Osteoblast (primary cell): ENCODE results near the gene MB. TPM values are rescaled to one million over a fixed set of nuclear protein-coding genes. Genes with fewer than 3 reads are reported as not detected.

Experiments
- DNase-seq: peaks from one replicate; pipeline ENCODE4 v3.0.0; 2011; ENCODE audit warnings: low spot score, mixed read lengths; ENCODE audit not compliant: insufficient read length; ENCODE audit errors: missing footprints
- H2AFZ ChIP-seq: 2 replicates; pipeline ENCODE4 v1.6.0; 2011; ENCODE audit warnings: mild to moderate bottlenecking, low read length
- H3K27ac ChIP-seq: 2 replicates; pipeline ENCODE4 v1.5.1; 2011; ENCODE audit warnings: mild to moderate bottlenecking, low read depth, low read length, moderate library complexity
- H3K27me3 ChIP-seq: 2 replicates; pipeline ENCODE4 v1.6.0; 2012; ENCODE audit warnings: mild to moderate bottlenecking, control low read depth, inconsistent platforms, low read length, moderate library complexity; ENCODE audit not compliant: insufficient read depth
- H3K36me3 ChIP-seq: 2 replicates; pipeline ENCODE4 v1.5.1; 2011; ENCODE audit warnings: mild to moderate bottlenecking, low read length, control low read depth, moderate library complexity; ENCODE audit not compliant: insufficient read depth
- H3K4me1 ChIP-seq: 2 replicates; pipeline ENCODE4 v1.5.1; 2011; ENCODE audit warnings: mild to moderate bottlenecking, low read length, control low read depth, moderate library complexity; ENCODE audit not compliant: insufficient read depth
- H3K4me2 ChIP-seq: 2 replicates; pipeline ENCODE4 v1.6.0; 2011; ENCODE audit warnings: mild to moderate bottlenecking, low read length; ENCODE audit not compliant: insufficient read depth
- H3K4me3 ChIP-seq: fragments of 200-600 bp; sonication (generic); 3 replicates; pipeline ENCODE4 v1.5.1; 2012; ENCODE audit warnings: mild to moderate bottlenecking, low read length, inconsistent platforms; ENCODE audit not compliant: insufficient read depth
- H3K79me2 ChIP-seq: 2 replicates; pipeline ENCODE4 v1.6.0; 2012; ENCODE audit warnings: mild to moderate bottlenecking, low read length, control low read depth, inconsistent platforms; ENCODE audit not compliant: insufficient read depth
- H3K9me3 ChIP-seq: 2 replicates; pipeline ENCODE4 v1.5.1; 2011; ENCODE audit warnings: low read depth, low read length, control low read depth
- H4K20me1 ChIP-seq: 2 replicates; pipeline ENCODE4 v1.6.0; 2012; ENCODE audit warnings: mild to moderate bottlenecking, low read length, control low read depth; ENCODE audit not compliant: insufficient read depth
- total RNA-seq: library from RNA; depleted of rRNA; stranded (reverse); fragments of >200 nt; gene quantifications from 2 replicates; pipeline ENCODE4 v1.2.3, GENCODE V29; 2012
- TF ChIP-seq, protein P1 (sequence below): IDR thresholded peaks from 2 replicates; pipeline ENCODE4 v1.5.1; 2011; ENCODE audit warnings: mild to moderate bottlenecking, low read depth, low read length, moderate library complexity; ENCODE audit errors: extremely low read depth

Gene MB
- total RNA-seq, 1 donor: 0.36 TPM

DNA sequence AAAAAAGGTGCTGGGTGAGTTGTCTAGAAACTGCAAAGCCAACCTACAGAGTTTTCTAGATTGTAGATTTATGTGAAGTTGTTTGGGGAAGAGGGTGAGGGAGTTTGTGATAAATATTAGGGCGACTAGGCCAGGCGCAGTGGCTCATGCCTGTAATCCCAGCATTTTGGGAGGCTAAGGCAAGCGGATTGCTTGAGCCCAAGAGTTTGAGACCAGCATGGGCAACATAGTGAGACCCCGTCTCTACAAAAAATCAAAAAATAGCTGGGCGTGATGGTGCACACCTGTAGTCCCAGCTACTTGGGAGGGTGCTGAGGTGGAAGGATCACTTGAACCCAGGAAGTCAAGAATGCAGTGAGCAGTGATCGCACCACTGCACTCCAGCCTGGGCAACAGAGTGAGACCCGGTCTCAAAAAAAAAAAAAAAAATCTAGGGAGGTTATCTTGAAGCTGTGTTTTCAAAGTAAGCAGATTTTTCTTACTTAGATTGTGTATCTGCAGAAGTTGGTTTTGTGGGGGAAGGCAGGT is 32.0 kb upstream of the MB start:
- peaks cover 26% of the 10 kb centered on the region for H3K4me1 ChIP-seq
- H3K79me2 ChIP-seq: peaks cover 22% of the 10 kb centered on the region
- H3K27me3 ChIP-seq: no peaks in the 10 kb centered on the region
- H4K20me1 ChIP-seq: no peaks in the 10 kb centered on the region
- H3K36me3 ChIP-seq: no peaks in the 10 kb centered on the region
- TF ChIP-seq, protein P1, sequence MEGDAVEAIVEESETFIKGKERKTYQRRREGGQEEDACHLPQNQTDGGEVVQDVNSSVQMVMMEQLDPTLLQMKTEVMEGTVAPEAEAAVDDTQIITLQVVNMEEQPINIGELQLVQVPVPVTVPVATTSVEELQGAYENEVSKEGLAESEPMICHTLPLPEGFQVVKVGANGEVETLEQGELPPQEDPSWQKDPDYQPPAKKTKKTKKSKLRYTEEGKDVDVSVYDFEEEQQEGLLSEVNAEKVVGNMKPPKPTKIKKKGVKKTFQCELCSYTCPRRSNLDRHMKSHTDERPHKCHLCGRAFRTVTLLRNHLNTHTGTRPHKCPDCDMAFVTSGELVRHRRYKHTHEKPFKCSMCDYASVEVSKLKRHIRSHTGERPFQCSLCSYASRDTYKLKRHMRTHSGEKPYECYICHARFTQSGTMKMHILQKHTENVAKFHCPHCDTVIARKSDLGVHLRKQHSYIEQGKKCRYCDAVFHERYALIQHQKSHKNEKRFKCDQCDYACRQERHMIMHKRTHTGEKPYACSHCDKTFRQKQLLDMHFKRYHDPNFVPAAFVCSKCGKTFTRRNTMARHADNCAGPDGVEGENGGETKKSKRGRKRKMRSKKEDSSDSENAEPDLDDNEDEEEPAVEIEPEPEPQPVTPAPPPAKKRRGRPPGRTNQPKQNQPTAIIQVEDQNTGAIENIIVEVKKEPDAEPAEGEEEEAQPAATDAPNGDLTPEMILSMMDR: no peak
- H2AFZ ChIP-seq: peak overlapping the region; percentile 96
- H3K4me2 ChIP-seq: peak overlapping the region; percentile 100
- no peak for DNase-seq
- H3K9me3 ChIP-seq: peaks cover 2% of the 10 kb centered on the region
- H3K4me3 ChIP-seq: peak overlapping the region; percentile 96
- H3K27ac ChIP-seq: peak overlapping the region; percentile 92

DNA sequence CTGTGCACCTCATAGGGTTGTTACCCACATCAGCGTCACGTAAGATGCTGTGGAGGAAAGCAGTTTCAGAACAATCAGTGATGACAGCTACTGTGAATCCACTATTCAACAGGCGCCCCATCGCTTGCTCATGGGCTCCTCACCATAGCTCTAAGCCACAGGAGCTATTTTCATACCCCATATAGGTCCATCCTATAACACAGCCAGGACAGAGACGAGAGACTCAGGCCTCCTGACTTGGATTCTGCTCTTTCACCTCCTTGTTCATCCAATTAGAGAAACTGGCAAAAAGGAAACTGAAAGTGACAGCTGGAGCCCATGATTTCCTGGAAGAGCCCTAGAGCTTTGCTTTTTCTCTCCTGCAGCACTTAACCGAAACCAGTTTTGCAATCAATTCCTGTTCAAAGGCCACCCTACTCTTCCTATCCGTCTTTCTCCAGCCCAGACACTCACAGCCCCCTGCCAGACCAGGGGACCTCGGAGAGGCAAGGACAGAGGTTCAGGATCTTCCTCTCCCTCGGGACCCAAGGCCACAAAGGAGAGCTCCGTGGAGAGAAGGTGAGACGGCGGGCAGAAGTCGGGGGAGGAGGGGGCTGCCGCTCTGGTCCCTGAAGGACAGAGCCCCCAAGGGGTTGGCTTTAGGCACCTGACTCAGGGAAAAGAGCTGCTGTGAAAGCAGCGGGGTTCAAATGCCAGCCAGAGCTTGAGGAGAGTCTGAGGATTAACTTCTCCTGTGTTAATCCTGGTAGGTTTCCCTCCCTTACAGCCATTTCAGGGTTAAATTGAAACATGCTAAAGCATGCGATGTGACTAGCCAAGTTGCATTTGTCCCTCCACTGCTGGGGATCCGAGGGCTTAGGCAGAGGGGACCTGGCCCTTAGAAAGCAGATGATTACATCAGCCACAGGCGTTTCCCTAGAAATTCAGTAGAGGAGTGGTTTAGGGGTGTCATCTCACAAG is 31.2 kb upstream of the MB start, which contains the start of gene APOL6:
Gene APOL6 (plus strand): TSS at position 381 of the 960 bp plus-strand sequence. CDS start 7,980 bp downstream, outside the sequence.
- Histone ChIP-seq H3K4me1 (peaks cover 26% of the 10 kb centered on the region), H3K36me3 (no peaks in the 10 kb centered on the region), H3K4me2 (peak within 1 kb of the TSS; percentile 100), H3K79me2 (peaks cover 22% of the 10 kb centered on the region), H3K27ac (peak within 1 kb of the TSS; percentile 92), H4K20me1 (no peaks in the 10 kb centered on the region), H3K27me3 (no peaks in the 10 kb centered on the region), H3K4me3 (peak within 1 kb of the TSS; percentile 96), H2AFZ (peak within 1 kb of the TSS; percentile 96), H3K9me3 (peaks cover 2% of the 10 kb centered on the region)
- TF ChIP-seq, protein P1: no peak
- DNase-seq: peak; percentile 75

DNA sequence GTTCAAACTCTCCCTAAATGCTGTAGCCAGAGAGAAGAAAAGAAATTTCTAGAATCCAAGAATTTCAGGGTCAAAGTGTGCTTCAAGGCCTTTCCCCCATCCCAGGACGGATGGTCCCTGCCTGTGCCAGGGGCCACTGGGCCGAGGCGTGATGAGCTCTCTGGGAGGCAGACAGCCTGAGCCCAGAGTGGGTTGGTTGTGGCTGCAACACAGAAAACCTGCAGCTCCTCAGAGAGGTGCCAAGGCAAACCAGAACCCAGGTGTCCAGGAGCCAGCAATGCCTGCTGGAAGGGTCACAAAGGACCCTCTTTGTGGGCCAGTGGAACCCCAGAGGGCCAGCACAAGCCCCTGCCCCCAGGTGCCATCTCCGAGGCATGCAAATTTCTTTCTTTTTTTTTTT is 28.5 kb upstream of the MB start:
- H3K27ac ChIP-seq: no peak overlapping the region
- peaks cover 28% of the 10 kb centered on the region for H3K4me1 ChIP-seq
- H3K79me2 ChIP-seq: peaks cover 18% of the 10 kb centered on the region
- TF ChIP-seq, protein P1: no peak
- no peak for DNase-seq
- H3K27me3 ChIP-seq: no peaks in the 10 kb centered on the region
- H3K9me3 ChIP-seq: no peaks in the 10 kb centered on the region
- no peak overlapping the region for H3K4me3 ChIP-seq
- no peaks in the 10 kb centered on the region for H4K20me1 ChIP-seq
- H3K4me2 ChIP-seq: no peak overlapping the region
- H3K36me3 ChIP-seq: no peaks in the 10 kb centered on the region
- H2AFZ ChIP-seq: no peak overlapping the region

DNA sequence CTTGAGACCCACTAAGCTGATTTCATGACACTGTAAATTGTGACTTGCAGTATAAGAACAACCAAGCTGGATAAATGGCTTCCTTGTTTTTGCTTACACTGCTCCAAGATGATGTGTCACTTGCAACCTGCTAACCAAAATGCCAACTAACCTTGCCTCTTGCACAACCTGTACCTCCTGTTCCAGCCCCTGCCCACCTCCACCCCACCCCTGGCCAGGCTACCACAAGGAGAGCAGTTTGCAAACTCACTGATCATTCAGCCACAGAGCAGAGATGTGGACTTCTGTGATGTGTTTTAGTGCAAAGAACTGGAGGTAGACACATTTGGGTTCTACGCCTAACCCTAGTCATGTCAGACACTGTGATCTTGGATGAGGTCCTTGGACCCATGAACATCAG is 26.9 kb upstream of the MB start:
- peaks cover 23% of the 10 kb centered on the region for H3K4me1 ChIP-seq
- TF ChIP-seq, protein P1: no peak
- H2AFZ ChIP-seq: no peak overlapping the region
- H3K9me3 ChIP-seq: no peaks in the 10 kb centered on the region
- DNase-seq: no peak
- H3K4me2 ChIP-seq: no peak overlapping the region
- no peak overlapping the region for H3K27ac ChIP-seq
- no peaks in the 10 kb centered on the region for H3K27me3 ChIP-seq
- no peaks in the 10 kb centered on the region for H3K36me3 ChIP-seq
- peaks cover 8% of the 10 kb centered on the region for H3K79me2 ChIP-seq
- H4K20me1 ChIP-seq: no peaks in the 10 kb centered on the region
- no peak overlapping the region for H3K4me3 ChIP-seq
